NCI-H2171 (cell line): ENCODE data around the gene ZNF264.
"Not testable (repeated sequence)": the region's sequence is repeated elsewhere in the genome, so short reads cannot be mapped to it uniquely, and the experiment has no call there.

Experiments used
- DNase-seq: peaks from one replicate; lab custom pipeline; 2025; lab: John Stamatoyannopoulos, UW

Gene ZNF264

GRCh38 chr19:57245066-57245465, 53.8 kb downstream of the ZNF264 start:
- DNase-seq, result no peak

- DNase-seq, result no peak
These were observed 54.7 kb downstream of the ZNF264 start for GRCh38 chr19:57245959-57246358.

- no peak for DNase-seq
These were observed 57.3 kb downstream of the ZNF264 start for GRCh38 chr19:57248646-57249045.

GRCh38 chr19:57249329-57249728, 58.0 kb downstream of the ZNF264 start:
- DNase-seq, result no peak

- DNase-seq, result not testable (repeated sequence)
These were observed 62.5 kb downstream of the ZNF264 start for GRCh38 chr19:57253767-57254166.

- no peak for DNase-seq
These were observed 70.7 kb downstream of the ZNF264 start for GRCh38 chr19:57262044-57262443.

- no peak for DNase-seq
These were observed 72.0 kb downstream of the ZNF264 start for GRCh38 chr19:57263244-57263741.

GRCh38 chr19:57267291-57267690, 76.0 kb downstream of the ZNF264 start:
- DNase-seq, result no peak

- DNase-seq, result no peak
These were observed 78.4 kb downstream of the ZNF264 start for GRCh38 chr19:57269515-57270250.

GRCh38 chr19:57271280-57271679, 80.0 kb downstream of the ZNF264 start:
- DNase-seq, result no peak
